HEK293 (cell line): ENCODE data around the gene CEP55.

Source experiments
- CTCF ChIA-PET: fragments of 350-600 bp; formaldehyde crosslinking; extraction: SDS; loops from one replicate; lab custom pipeline; 2021; ENCODE audit warnings: antibody characterized with exemption; lab: Yijun Ruan, JAX
- POLR2A ChIA-PET: fragments of 300-600 bp; formaldehyde crosslinking; extraction: SDS; loops from one replicate; lab custom pipeline; 2020; ENCODE audit warnings: antibody characterized with exemption, inconsistent platforms; lab: Yijun Ruan, JAX
- H3K27ac ChIP-seq: fragments of 200-500 bp; sonication (Bioruptor generic); 2 replicates; pipeline ENCODE4 v1.5.1; 2014; ENCODE audit warnings: low read depth, low read length, control low read depth, inconsistent platforms; ENCODE audit errors: extremely low read depth
- H3K36me3 ChIP-seq, 2 experiments: fragments of 200-500 bp in 1 of 2; sonication (Bioruptor generic) in 1 of 2; 1 replicate in 1 of 2; 2 replicates in 1 of 2; pipeline ENCODE4 v1.5.1; 2014 to 2017; ENCODE audit warnings: inconsistent platforms in 2 of 2, low read length in 2 of 2; ENCODE audit not compliant: control insufficient read depth in 2 of 2, insufficient read depth in 1 of 2
- H3K4me1 ChIP-seq: fragments of 200-500 bp; sonication (Bioruptor generic); 2 replicates; pipeline ENCODE4 v1.5.1; 2014; ENCODE audit warnings: mild to moderate bottlenecking, low read length, inconsistent platforms; ENCODE audit not compliant: control insufficient read depth, insufficient read depth
- H3K4me3 ChIP-seq: 2 replicates; pipeline ENCODE4 v1.5.1; 2011; ENCODE audit warnings: low read depth, mild to moderate bottlenecking, control low read depth, low read length, moderate library complexity
- H3K9me3 ChIP-seq: fragments of 200-500 bp; sonication (Bioruptor generic); 2 replicates; pipeline ENCODE4 v1.5.1; 2014; ENCODE audit warnings: low read depth, low read length, inconsistent platforms; ENCODE audit not compliant: control insufficient read depth, insufficient read depth
- KLF1 ChIP-seq: fragments of 450-650 bp; formaldehyde crosslinking; IDR thresholded peaks from 2 replicates; pipeline ENCODE4 v1.5.1; 2016; ENCODE audit warnings: missing biosample characterization, missing genetic modification characterization
- ZBTB1 ChIP-seq: fragments of 450-650 bp; formaldehyde crosslinking; IDR thresholded peaks from 2 replicates; pipeline ENCODE4 v1.5.1; 2016; ENCODE audit warnings: missing biosample characterization, missing genetic modification characterization
- ZNF132 ChIP-seq: fragments of 450-650 bp; formaldehyde crosslinking; IDR thresholded peaks from 2 replicates; pipeline ENCODE4 v1.5.1; 2017; ENCODE audit warnings: missing biosample characterization, missing genetic modification characterization, borderline replicate concordance
- ZNF148 ChIP-seq: fragments of 450-650 bp; formaldehyde crosslinking; IDR thresholded peaks from 2 replicates; pipeline ENCODE4 v1.5.0; 2017; ENCODE audit warnings: missing biosample characterization, missing genetic modification characterization, borderline replicate concordance
- ZNF239 ChIP-seq: fragments of 450-650 bp; formaldehyde crosslinking; IDR thresholded peaks from 2 replicates; pipeline ENCODE4 v1.5.1; 2016; ENCODE audit warnings: missing biosample characterization, missing genetic modification characterization
- ZNF292 ChIP-seq: fragments of 450-650 bp; formaldehyde crosslinking; IDR thresholded peaks from 2 replicates; pipeline ENCODE4 v1.5.1; 2016; ENCODE audit warnings: low read depth, missing biosample characterization, missing genetic modification characterization, borderline replicate concordance
- ZNF449 ChIP-seq: fragments of 450-650 bp; formaldehyde crosslinking; IDR thresholded peaks from 2 replicates; pipeline ENCODE4 v1.5.1; 2017; ENCODE audit warnings: missing biosample characterization, mild to moderate bottlenecking, missing genetic modification characterization, moderate library complexity
- ZNF473 ChIP-seq: fragments of 450-650 bp; formaldehyde crosslinking; IDR thresholded peaks from 2 replicates; pipeline ENCODE4 v1.5.1; 2017; ENCODE audit warnings: missing biosample characterization, missing genetic modification characterization
- ZNF530 ChIP-seq: fragments of 450-650 bp; formaldehyde crosslinking; IDR thresholded peaks from 2 replicates; pipeline ENCODE4 v1.5.1; 2016; ENCODE audit warnings: low read depth, missing biosample characterization, missing genetic modification characterization
- ZNF544 ChIP-seq: fragments of 450-650 bp; formaldehyde crosslinking; IDR thresholded peaks from 2 replicates; pipeline ENCODE4 v1.5.0; 2017; ENCODE audit warnings: missing biosample characterization, missing genetic modification characterization
- ZNF561 ChIP-seq: fragments of 450-650 bp; IDR thresholded peaks from 2 replicates; pipeline ENCODE4 v1.5.1; 2018; ENCODE audit warnings: missing biosample characterization, missing genetic modification characterization, borderline replicate concordance
- ZNF610 ChIP-seq: fragments of 450-650 bp; formaldehyde crosslinking; IDR thresholded peaks from 2 replicates; pipeline ENCODE4 v1.5.1; 2016; ENCODE audit warnings: missing biosample characterization, missing genetic modification characterization, borderline replicate concordance
- ZNF624 ChIP-seq: fragments of 450-650 bp; formaldehyde crosslinking; IDR thresholded peaks from 2 replicates; pipeline ENCODE4 v1.5.1; 2017; ENCODE audit warnings: missing biosample characterization, missing genetic modification characterization
- ZNF639 ChIP-seq: fragments of 450-650 bp; formaldehyde crosslinking; IDR thresholded peaks from 2 replicates; pipeline ENCODE4 v1.5.1; 2016; ENCODE audit warnings: missing biosample characterization, missing genetic modification characterization
- ZNF658 ChIP-seq: fragments of 450-650 bp; formaldehyde crosslinking; IDR thresholded peaks from 2 replicates; pipeline ENCODE4; 2016; ENCODE audit warnings: missing biosample characterization, missing genetic modification characterization
- ZNF664 ChIP-seq: fragments of 450-650 bp; formaldehyde crosslinking; IDR thresholded peaks from 2 replicates; pipeline ENCODE4 v1.5.1; 2016; ENCODE audit warnings: missing biosample characterization, missing genetic modification characterization
- ZNF830 ChIP-seq: fragments of 450-650 bp; IDR thresholded peaks from 2 replicates; pipeline ENCODE4 v1.5.0; 2018; ENCODE audit warnings: missing biosample characterization, missing genetic modification characterization, low read depth, mild to moderate bottlenecking, moderate library complexity

The CEP55 gene

GRCh38 chr10:93513091-93513490, 16.7 kb downstream of the CEP55 start:
- Histone ChIP-seq H3K4me1 (no peaks in the 10 kb centered on the region), H3K27ac (no peak overlapping the region), H3K9me3 (no peaks in the 10 kb centered on the region), H3K4me3 (no peak overlapping the region), H3K36me3 (peaks cover 56 to 83% of the 10 kb centered on the region in 2 experiments)
- POLR2A ChIA-PET: interaction anchor here (0.6 kb wide), 1 partner anchor 78 kb away, joined by 3 read pairs; no protein-coding TSS in a partner anchor
- TF ChIP-seq ZNF639 (tag by site-specific recombination) (no peak), ZBTB1 (tag by site-specific recombination) (no peak), ZNF473 (no peak)
- CTCF ChIA-PET: interaction anchor here (0.6 to 12.6 kb wide), 11 partner anchors 9 to 943 kb away, joined by 3 to 129 read pairs (median 4); partner anchors contain the start of gene MYOF

GRCh38 chr10:93514521-93514920, 18.1 kb downstream of the CEP55 start:
- H3K27ac ChIP-seq: no peak overlapping the region
- POLR2A ChIA-PET: no interaction called here
- H3K4me3 ChIP-seq: no peak overlapping the region
- CTCF ChIA-PET: interaction anchor here (0.5 to 5.6 kb wide), 5 partner anchors 16 to 157 kb away, joined by 4 to 55 read pairs (median 5); partner anchors contain the start of gene MYOF
- H3K36me3 ChIP-seq: peaks cover 60 to 85% of the 10 kb centered on the region in 2 experiments
- H3K4me1 ChIP-seq: no peaks in the 10 kb centered on the region
- no peaks in the 10 kb centered on the region for H3K9me3 ChIP-seq
- TF ChIP-seq ZNF544 (tag by site-specific recombination) (no peak), ZNF132 (no peak), ZNF292 (no peak), ZNF658 (tag by site-specific recombination) (no peak), ZNF561 (no peak), KLF1 (no peak), ZNF624 (tag by site-specific recombination) (no peak), ZNF148 (tag by site-specific recombination) (no peak), ZNF610 (tag by site-specific recombination) (no peak), ZNF530 (tag by site-specific recombination) (no peak), ZNF830 (no peak), ZNF449 (tag by site-specific recombination) (no peak), ZNF239 (tag by site-specific recombination) (no peak), ZNF664 (no peak)
